GM12801 (cell line): ENCODE results near the gene TGM6.

Experiments used
- CTCF ChIP-seq: IDR thresholded peaks from one replicate; pipeline ENCODE4 v1.5.1; 2011; ENCODE audit warnings: control low read depth; ENCODE audit not compliant: insufficient read length; ENCODE audit errors: extremely low read depth

Gene TGM6

DNA sequence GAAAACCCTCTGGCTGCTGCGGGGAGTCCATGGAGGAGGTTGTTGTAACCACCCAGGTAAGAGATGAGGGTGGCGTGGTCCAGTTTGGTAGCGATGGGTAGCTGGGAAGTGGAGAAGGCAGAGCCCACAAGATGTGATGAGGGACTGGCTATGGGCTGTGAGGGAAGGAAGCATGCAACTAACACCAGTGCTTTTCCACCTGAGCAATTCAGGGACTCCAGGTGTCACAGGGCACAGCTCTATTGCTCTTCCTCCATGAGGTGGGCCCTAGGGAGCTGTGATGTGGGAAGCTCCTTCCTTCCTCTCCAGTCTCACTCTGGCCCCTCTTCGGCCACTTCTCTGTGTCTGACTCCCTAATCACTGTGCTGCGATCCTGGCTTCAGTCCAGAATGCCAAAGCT lies 32.4 kb upstream of the TGM6 start:
- no peak for TF ChIP-seq CTCF

- no peak for TF ChIP-seq CTCF
These were observed 30.9 kb upstream of the TGM6 start for GRCh38 chr20:2349801-2350200.

GRCh38 chr20:2350606-2351005 lies 30.1 kb upstream of the TGM6 start:
- TF ChIP-seq CTCF: no peak

DNA sequence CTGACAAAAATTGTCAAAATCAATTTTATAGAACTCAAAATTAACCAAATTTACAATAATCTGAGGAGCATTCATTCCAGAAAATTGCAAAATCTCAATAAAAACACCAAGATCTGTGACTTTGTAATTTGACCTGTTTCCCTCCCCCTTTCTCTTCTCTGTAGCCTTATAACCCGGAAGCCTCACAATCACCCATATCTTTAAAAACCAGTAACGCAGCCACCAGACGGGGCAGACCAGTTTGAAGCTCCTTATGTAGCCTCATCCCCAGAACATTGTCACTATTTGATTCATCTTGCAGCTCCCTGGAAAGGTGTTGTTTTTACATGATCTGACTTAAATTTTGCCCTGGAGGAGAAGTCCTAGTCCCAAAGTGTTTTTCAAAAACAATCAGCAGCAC lies 27.5 kb upstream of the TGM6 start:
- no peak for TF ChIP-seq CTCF

DNA sequence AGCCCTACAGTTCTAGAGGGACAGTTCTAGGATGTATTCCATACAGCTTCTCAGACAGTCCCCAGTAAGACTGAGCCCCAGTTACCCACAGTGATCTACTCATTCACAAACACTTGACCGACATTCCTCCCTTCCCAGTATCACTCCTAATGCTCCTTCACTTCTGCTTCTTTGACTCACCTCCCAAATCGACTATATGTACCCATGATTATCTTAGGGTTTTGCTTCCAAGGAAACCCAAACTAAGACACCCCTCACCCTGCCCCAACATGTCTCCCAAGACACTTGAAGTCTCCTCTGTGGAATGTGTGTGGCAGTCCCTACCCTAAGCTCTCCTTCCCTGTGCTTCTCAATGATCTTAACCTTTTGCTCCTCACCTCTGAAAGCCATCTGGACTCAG lies 23.6 kb upstream of the TGM6 start:
- TF ChIP-seq CTCF: no peak

DNA sequence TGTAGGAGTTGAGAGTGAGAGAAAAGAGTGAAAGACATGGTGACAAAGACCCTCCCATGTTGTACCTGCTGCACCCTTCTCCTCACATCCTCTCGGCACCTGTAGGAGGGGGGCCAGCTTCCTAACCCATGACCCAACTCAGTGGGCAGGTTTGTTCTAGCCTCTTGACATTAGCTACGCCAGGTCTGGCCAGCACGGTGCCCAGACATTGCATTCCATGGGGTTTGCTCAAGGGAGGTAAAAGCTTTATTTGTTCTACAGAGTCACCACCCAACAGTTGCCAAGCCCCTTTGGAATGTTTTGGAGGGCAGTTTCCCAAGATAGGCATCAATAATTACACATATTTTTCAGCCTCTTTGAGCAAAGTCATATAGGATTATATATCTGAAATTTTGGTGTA lies 22.7 kb upstream of the TGM6 start:
- TF ChIP-seq CTCF: no peak

GRCh38 chr20:2361035-2361593 lies 19.6 kb upstream of the TGM6 start:
- TF ChIP-seq CTCF: no peak

GRCh38 chr20:2363187-2363586 lies 17.5 kb upstream of the TGM6 start:
- TF ChIP-seq CTCF: no peak
